Measurements from ENCODE around the gene CXADR. TPM values are rescaled to one million over a fixed set of nuclear protein-coding genes. Genes with fewer than 3 reads are reported as not detected.
A peak's percentile ranks its signal among the peaks of the same experiment; 100 is the strongest.

The CXADR gene
- total and polyA plus RNA-seq, 4 donors = 8.5 to 46.4 (median 26.5) TPM

DNA sequence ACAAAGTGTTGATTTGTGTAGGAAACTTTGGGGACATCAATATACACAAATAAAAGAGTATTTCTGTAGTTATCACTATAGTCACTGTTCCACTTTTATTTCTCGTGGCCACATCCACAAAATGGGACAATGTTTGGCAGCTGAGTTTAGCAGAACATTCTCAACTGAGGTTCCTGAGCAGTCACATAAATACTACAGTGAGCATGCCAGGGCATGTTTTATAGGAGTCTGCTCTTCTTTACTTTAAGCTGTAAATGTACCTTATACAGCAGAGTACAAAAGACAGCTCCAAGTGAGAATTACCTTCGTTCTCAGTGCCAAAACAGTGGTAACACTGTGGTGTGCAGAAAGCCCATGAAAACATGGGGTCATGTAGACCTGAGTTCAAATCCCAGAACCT, 94.8 kb downstream of the CXADR start:
- no peak for DNase-seq (ENCODE audit: low spot score)
- Histone ChIP-seq H3K9ac (ENCODE audit: low read depth in 1 of 2, low read length in 2 of 2) (peak overlapping the region in 1 of 2 donors; percentile 2), H3K4me3 (ENCODE audit: low read depth in 1 of 3, low read length in 3 of 3) (no peak overlapping the region), H3K27me3 (ENCODE audit: control insufficient read depth in 4 of 4, insufficient read depth in 4 of 4, low read length in 3 of 4) (no peaks in the 10 kb centered on the region), H3K36me3 (ENCODE audit: control insufficient read depth in 4 of 4, insufficient read depth in 3 of 4, low read depth in 1 of 4, low read length in 3 of 4) (peaks cover 0 to 12% (median 9%) of the 10 kb centered on the region in 4 donors), H3K27ac (ENCODE audit: low read depth in 1 of 2, low read length in 2 of 2) (no peak overlapping the region), H3K9me3 (ENCODE audit: control insufficient read depth in 4 of 4, low read length in 3 of 4) (no peaks in the 10 kb centered on the region), H3K4me1 (ENCODE audit: control insufficient read depth in 4 of 4, insufficient read depth in 4 of 4, low read length in 3 of 4) (peaks cover 0 to 15% (median 4%) of the 10 kb centered on the region in 4 donors)
- 88% methylated on average over 2 of the region's 2 CpGs for WGBS
- TF ChIP-seq, protein P1, sequence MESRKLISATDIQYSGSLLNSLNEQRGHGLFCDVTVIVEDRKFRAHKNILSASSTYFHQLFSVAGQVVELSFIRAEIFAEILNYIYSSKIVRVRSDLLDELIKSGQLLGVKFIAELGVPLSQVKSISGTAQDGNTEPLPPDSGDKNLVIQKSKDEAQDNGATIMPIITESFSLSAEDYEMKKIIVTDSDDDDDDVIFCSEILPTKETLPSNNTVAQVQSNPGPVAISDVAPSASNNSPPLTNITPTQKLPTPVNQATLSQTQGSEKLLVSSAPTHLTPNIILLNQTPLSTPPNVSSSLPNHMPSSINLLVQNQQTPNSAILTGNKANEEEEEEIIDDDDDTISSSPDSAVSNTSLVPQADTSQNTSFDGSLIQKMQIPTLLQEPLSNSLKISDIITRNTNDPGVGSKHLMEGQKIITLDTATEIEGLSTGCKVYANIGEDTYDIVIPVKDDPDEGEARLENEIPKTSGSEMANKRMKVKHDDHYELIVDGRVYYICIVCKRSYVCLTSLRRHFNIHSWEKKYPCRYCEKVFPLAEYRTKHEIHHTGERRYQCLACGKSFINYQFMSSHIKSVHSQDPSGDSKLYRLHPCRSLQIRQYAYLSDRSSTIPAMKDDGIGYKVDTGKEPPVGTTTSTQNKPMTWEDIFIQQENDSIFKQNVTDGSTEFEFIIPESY (IDR thresholded peaks at IDR 0.05) = no peak
- TF ChIP-seq TAF1 (conservative IDR thresholded peaks at IDR 0.05) (no peak), HNF4A (conservative IDR thresholded peaks at IDR 0.05) (no peak), EGR1 (IDR thresholded peaks at IDR 0.05; ENCODE audit: low read depth in 2 of 2) (no peak), RXRA (IDR thresholded peaks at IDR 0.05) (no peak), GABPA (IDR thresholded peaks at IDR 0.05 in 1 of 2, conservative IDR thresholded peaks at IDR 0.05 in 1 of 2) (no peak), FOXA2 (IDR thresholded peaks at IDR 0.05) (no peak), RAD21 (IDR thresholded peaks at IDR 0.05) (no peak)
- TF ChIP-seq, protein P2, sequence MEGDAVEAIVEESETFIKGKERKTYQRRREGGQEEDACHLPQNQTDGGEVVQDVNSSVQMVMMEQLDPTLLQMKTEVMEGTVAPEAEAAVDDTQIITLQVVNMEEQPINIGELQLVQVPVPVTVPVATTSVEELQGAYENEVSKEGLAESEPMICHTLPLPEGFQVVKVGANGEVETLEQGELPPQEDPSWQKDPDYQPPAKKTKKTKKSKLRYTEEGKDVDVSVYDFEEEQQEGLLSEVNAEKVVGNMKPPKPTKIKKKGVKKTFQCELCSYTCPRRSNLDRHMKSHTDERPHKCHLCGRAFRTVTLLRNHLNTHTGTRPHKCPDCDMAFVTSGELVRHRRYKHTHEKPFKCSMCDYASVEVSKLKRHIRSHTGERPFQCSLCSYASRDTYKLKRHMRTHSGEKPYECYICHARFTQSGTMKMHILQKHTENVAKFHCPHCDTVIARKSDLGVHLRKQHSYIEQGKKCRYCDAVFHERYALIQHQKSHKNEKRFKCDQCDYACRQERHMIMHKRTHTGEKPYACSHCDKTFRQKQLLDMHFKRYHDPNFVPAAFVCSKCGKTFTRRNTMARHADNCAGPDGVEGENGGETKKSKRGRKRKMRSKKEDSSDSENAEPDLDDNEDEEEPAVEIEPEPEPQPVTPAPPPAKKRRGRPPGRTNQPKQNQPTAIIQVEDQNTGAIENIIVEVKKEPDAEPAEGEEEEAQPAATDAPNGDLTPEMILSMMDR (IDR thresholded peaks at IDR 0.05; ENCODE audit: low read depth, low read length, missing input control) = no peak
- TF ChIP-seq, protein P3, sequence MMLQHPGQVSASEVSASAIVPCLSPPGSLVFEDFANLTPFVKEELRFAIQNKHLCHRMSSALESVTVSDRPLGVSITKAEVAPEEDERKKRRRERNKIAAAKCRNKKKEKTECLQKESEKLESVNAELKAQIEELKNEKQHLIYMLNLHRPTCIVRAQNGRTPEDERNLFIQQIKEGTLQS (IDR thresholded peaks at IDR 0.05) = no peak
- TF ChIP-seq, protein P4, sequence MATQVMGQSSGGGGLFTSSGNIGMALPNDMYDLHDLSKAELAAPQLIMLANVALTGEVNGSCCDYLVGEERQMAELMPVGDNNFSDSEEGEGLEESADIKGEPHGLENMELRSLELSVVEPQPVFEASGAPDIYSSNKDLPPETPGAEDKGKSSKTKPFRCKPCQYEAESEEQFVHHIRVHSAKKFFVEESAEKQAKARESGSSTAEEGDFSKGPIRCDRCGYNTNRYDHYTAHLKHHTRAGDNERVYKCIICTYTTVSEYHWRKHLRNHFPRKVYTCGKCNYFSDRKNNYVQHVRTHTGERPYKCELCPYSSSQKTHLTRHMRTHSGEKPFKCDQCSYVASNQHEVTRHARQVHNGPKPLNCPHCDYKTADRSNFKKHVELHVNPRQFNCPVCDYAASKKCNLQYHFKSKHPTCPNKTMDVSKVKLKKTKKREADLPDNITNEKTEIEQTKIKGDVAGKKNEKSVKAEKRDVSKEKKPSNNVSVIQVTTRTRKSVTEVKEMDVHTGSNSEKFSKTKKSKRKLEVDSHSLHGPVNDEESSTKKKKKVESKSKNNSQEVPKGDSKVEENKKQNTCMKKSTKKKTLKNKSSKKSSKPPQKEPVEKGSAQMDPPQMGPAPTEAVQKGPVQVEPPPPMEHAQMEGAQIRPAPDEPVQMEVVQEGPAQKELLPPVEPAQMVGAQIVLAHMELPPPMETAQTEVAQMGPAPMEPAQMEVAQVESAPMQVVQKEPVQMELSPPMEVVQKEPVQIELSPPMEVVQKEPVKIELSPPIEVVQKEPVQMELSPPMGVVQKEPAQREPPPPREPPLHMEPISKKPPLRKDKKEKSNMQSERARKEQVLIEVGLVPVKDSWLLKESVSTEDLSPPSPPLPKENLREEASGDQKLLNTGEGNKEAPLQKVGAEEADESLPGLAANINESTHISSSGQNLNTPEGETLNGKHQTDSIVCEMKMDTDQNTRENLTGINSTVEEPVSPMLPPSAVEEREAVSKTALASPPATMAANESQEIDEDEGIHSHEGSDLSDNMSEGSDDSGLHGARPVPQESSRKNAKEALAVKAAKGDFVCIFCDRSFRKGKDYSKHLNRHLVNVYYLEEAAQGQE (IDR thresholded peaks at IDR 0.05) = no peak
- TF ChIP-seq, protein P5, sequence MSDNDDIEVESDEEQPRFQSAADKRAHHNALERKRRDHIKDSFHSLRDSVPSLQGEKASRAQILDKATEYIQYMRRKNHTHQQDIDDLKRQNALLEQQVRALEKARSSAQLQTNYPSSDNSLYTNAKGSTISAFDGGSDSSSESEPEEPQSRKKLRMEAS (IDR thresholded peaks at IDR 0.05) = no peak

DNA sequence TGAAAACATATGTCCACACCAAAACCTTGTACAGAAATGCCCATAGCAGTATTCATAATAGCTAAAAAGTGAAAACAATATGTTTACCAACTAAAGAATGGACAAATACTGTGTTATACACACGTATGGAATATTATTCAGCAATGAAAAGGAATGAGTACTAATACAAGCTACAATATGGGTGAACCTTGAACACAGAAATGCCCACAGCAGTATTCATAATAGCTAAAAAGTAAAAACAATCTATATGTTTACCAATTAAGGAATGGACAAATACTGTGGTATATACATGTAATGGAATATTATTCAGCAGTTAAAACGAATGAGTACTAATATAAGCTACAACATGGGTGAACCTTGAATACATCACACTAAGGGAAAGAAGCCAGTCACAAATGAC, 96.8 kb downstream of the CXADR start:
- WGBS = 95% methylated on average over 2 of the region's 2 CpGs
- Histone ChIP-seq H3K9me3 (ENCODE audit: control insufficient read depth in 4 of 4, low read length in 3 of 4) (no peaks in the 10 kb centered on the region), H3K27me3 (ENCODE audit: control insufficient read depth in 4 of 4, insufficient read depth in 4 of 4, low read length in 3 of 4) (no peaks in the 10 kb centered on the region), H3K9ac (ENCODE audit: low read depth in 1 of 2, low read length in 2 of 2) (no peak overlapping the region), H3K4me1 (ENCODE audit: control insufficient read depth in 4 of 4, insufficient read depth in 4 of 4, low read length in 3 of 4) (peaks cover 0 to 18% (median 4%) of the 10 kb centered on the region in 4 donors), H3K36me3 (ENCODE audit: control insufficient read depth in 4 of 4, insufficient read depth in 3 of 4, low read depth in 1 of 4, low read length in 3 of 4) (peaks cover 0 to 7% (median 3%) of the 10 kb centered on the region in 4 donors), H3K4me3 (ENCODE audit: low read depth in 1 of 3, low read length in 3 of 3) (no peak overlapping the region), H3K27ac (ENCODE audit: low read depth in 1 of 2, low read length in 2 of 2) (no peak overlapping the region)
- TF ChIP-seq, protein P3 (IDR thresholded peaks at IDR 0.05) = no peak
- TF ChIP-seq JUND (IDR thresholded peaks at IDR 0.05) (no peak), GABPA (IDR thresholded peaks at IDR 0.05 in 1 of 2, conservative IDR thresholded peaks at IDR 0.05 in 1 of 2) (no peak), HNF4A (conservative IDR thresholded peaks at IDR 0.05) (no peak), RXRA (IDR thresholded peaks at IDR 0.05) (no peak), EGR1 (IDR thresholded peaks at IDR 0.05; ENCODE audit: low read depth in 2 of 2) (no peak)
- TF ChIP-seq, protein P2 (IDR thresholded peaks at IDR 0.05; ENCODE audit: low read depth, low read length, missing input control) = no peak
- no peak for DNase-seq (ENCODE audit: low spot score)
